Activated naive CD8-positive, alpha-beta T cell treated with anti-CD3 and anti-CD28 coated beads, Interleukin-2, amount 10 ng/mL, durations not matched to agents 7 days and 5 days (primary cell): ENCODE data around the gene FARS2. TPM values are rescaled to one million over a fixed set of nuclear protein-coding genes. Genes with fewer than 3 reads are reported as not detected.

Experiments
- ATAC-seq: fragments of 150-1000 bp; cut with Tn5 transposase; one replicate; pipeline ENCODE4 v1.10.0; 2021; ENCODE audit warnings: low read depth, moderate library complexity
- POLR2A ChIA-PET: fragments of 350-600 bp; sonication (Branson Sonifier 250); formaldehyde crosslinking; loops from one replicate; lab custom pipeline; 2021; ENCODE audit warnings: antibody characterized with exemption; lab: Charles Lee
- DNase-seq: peaks from one replicate; pipeline ENCODE4 v3.0.0; 2021
- H3K27ac Mint-ChIP-seq: one replicate; pipeline ENCODE4 v1.8.0; 2022; ENCODE audit warnings: mild to moderate bottlenecking, mixed read lengths
- H3K27me3 Mint-ChIP-seq: one replicate; pipeline ENCODE4 v1.8.0; 2022; ENCODE audit warnings: mild to moderate bottlenecking, moderate library complexity, mixed read lengths
- H3K36me3 Mint-ChIP-seq: one replicate; pipeline ENCODE4 v1.8.0; 2021; ENCODE audit warnings: mild to moderate bottlenecking, mixed read lengths
- H3K4me1 Mint-ChIP-seq: one replicate; pipeline ENCODE4 v1.8.0; 2021; ENCODE audit warnings: mixed read lengths
- H3K4me3 Mint-ChIP-seq: one replicate; pipeline ENCODE4 v1.8.0; 2022; ENCODE audit warnings: mild to moderate bottlenecking, moderate library complexity, mixed read lengths
- H3K9me3 Mint-ChIP-seq: one replicate; pipeline ENCODE4 v1.8.0; 2021; ENCODE audit warnings: mixed read lengths
- total RNA-seq, 2 experiments: library from RNA; stranded (reverse); gene quantifications; one replicate each; pipeline ENCODE4 v1.2.3, GENCODE V29; 2021

Gene FARS2
- total RNA-seq, 2 experiments from 2014 or later: 15.5 to 18.4 TPM

DNA sequence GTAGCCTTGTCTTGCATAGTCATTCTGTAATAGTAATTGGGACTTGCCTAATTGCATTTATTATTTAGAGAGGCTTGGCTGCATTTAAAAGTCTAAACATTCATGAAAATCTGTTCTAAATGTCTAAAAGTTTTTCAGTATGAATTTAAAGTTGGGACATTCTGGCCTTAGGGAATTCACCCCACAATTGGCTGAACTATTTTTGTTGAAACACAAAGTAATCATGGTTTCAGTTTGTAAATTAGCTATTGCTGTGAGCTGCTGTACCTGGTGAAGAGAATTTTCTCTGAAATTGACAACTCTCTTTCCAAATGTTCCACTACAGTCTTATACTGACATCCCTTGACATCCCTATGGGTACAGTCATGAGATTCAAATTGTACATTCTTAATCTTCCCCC is 253.0 kb downstream of the FARS2 start:
- DNase-seq: no peak
- Mint-ChIP-seq H3K9me3 (peaks cover 2% of the 10 kb centered on the region), H3K4me3 (no peak overlapping the region), H3K27ac (no peak overlapping the region), H3K36me3 (peaks cover 17% of the 10 kb centered on the region), H3K27me3 (no peaks in the 10 kb centered on the region), H3K4me1 (peaks cover 24% of the 10 kb centered on the region)
- POLR2A ChIA-PET: no interaction called here
- no peak for ATAC-seq

DNA sequence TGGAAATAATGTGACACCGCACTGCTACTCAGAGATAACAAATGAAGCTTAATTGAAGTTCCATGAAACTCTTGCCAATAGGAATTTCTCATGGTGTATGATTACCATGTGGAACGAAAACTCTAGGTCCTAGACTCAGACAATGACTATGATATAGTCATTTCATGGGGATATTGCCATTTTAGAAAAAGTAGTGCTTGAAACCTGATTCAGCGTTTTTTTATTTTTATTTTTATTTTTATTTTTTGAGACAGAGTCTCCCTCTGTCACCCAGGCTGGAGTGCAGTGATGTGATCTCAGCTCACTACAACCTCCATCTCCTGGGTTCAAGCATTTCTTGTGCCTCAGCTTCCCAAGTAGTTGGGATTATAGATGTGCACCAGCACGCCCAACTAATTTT is 253.9 kb downstream of the FARS2 start:
- Mint-ChIP-seq H3K4me3 (no peak overlapping the region), H3K36me3 (peaks cover 17% of the 10 kb centered on the region), H3K4me1 (peaks cover 26% of the 10 kb centered on the region), H3K27ac (no peak overlapping the region), H3K27me3 (no peaks in the 10 kb centered on the region), H3K9me3 (peaks cover 2% of the 10 kb centered on the region)
- ATAC-seq (no peak), DNase-seq (no peak)
- POLR2A ChIA-PET: no interaction called here

DNA sequence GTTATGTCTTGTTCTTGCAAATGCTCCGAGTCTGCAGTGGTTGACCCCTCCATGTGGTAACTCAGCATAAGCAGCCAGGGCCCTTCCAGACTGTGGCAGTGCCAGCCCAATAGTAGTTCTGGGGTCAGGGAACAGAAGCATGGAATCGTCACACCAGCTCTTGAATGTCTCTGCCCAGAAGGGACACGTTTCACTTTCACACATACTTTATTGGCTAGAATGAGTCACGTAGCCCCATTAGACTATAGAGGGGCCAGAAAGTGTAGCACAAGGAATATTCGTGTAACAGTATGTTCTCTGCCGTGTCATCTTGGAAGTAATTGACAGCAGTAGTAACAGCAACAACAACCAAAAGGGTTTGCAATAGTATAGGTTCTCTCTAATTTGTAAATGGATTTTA is 254.7 kb downstream of the FARS2 start:
- ATAC-seq (no peak), DNase-seq (no peak)
- POLR2A ChIA-PET: no interaction called here
- peaks cover 17% of the 10 kb centered on the region for H3K36me3 Mint-ChIP-seq
- H3K27me3 Mint-ChIP-seq: no peaks in the 10 kb centered on the region
- peak overlapping the region; percentile 15 for H3K4me3 Mint-ChIP-seq
- peaks cover 2% of the 10 kb centered on the region for H3K9me3 Mint-ChIP-seq
- H3K4me1 Mint-ChIP-seq: peaks cover 29% of the 10 kb centered on the region
- H3K27ac Mint-ChIP-seq: no peak overlapping the region

DNA sequence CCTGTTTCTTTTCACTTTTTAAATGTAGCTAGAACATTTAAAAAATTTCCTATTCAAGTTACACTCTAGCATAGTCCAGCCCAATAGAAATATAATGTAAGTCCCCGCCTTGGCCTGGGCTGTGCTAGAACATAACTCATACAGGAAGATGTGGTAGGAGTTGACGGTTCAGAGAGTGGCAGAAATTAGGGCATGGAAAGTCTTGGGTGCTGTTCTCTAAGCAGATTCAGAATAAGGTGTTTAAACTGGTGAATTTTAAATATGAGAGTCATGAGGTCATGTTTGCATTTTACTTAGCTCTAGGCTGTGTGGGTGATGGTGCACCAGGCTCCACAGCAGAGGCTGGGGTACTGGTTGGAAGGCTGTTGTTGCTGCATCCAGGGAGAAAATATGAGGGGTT is 256.5 kb downstream of the FARS2 start:
- Mint-ChIP-seq H3K4me3 (peak overlapping the region; percentile 44), H3K36me3 (peaks cover 14% of the 10 kb centered on the region), H3K9me3 (peaks cover 2% of the 10 kb centered on the region), H3K27ac (peak overlapping the region; percentile 71), H3K4me1 (peaks cover 37% of the 10 kb centered on the region), H3K27me3 (no peaks in the 10 kb centered on the region)
- ATAC-seq (peak; percentile 83), DNase-seq (no peak)
- POLR2A ChIA-PET: interaction anchor here (2.0 kb wide), 1 partner anchor 11 kb away, joined by 7 read pairs; no protein-coding TSS in a partner anchor

DNA sequence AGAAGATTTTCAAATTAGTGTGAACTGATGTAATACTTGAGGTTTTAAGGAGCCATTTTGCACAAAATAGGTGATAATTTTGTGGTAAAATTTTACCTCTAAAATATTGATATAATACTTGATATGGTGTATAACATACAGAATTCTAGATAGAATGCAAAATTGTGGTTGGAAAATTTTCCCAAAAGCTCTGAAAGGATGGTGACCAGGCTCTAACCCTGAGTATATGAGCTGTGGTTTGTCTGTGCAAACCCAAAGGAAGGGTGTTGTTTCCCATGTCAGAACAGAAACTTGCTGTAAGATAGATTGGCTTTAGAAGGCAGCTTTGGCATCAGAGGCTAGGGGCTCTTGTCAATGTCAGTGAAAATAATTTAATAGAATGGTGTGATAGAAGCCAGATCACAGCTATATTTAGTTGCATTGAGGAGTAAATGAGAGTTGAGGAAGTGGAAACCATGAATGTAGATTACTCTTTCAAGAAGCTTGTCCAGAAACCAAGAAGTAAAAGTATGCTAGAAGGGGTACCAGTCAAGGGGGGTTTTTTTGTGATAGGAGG is 257.7 kb downstream of the FARS2 start:
- H3K27ac Mint-ChIP-seq: peak overlapping the region; percentile 68
- DNase-seq: no peak
- H3K27me3 Mint-ChIP-seq: no peaks in the 10 kb centered on the region
- peaks cover 36% of the 10 kb centered on the region for H3K4me1 Mint-ChIP-seq
- H3K4me3 Mint-ChIP-seq: peak overlapping the region; percentile 61
- POLR2A ChIA-PET: interaction anchor here (2.0 kb wide), 1 partner anchor 12 kb away, joined by 7 read pairs; no protein-coding TSS in a partner anchor
- H3K36me3 Mint-ChIP-seq: peaks cover 13% of the 10 kb centered on the region
- ATAC-seq: peak; percentile 46
- peaks cover 2% of the 10 kb centered on the region for H3K9me3 Mint-ChIP-seq

DNA sequence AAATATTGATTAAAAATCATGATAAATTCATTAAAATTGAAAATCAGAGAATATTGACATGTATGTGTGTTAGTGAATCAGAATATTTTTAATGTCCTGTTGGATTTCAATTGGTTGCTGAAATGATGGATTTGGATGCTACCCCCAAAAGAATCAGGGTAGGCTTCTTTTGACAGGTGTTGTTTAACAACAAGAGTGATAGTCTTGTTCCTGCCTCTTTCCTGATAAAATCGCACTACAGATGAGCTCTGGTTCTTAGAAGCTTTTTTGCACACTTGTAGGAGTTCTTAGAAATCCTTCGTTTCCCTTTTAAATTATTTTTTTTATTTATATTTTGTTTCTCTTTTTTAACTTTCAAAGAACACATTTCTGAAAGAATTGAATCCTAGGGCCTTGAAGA is 259.5 kb downstream of the FARS2 start:
- H3K27ac Mint-ChIP-seq: no peak overlapping the region

DNA sequence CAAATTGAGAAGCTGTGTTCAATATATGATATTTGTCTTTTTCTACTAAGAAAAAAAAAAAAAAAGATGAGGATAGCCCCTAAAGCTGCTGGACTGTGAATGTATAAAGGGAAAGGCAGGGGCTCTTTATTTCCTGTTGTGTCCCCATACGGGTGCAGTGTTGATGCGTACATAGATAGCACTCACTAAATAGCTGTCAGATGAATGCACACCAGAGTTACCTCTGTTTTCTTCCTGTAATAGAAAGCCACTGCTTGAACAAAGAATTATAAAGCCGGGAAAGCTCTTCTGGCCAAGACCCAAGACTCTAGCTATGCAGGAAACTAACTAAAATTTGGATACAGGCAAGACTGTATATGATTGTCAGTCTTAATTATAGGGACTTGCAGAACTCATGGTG is 260.0 kb downstream of the FARS2 start:
- Mint-ChIP-seq H3K27me3 (no peaks in the 10 kb centered on the region), H3K36me3 (peaks cover 10% of the 10 kb centered on the region), H3K27ac (no peak overlapping the region), H3K4me3 (no peak overlapping the region), H3K4me1 (peaks cover 33% of the 10 kb centered on the region), H3K9me3 (peaks cover 2% of the 10 kb centered on the region)
- DNase-seq (no peak), ATAC-seq (no peak)
- POLR2A ChIA-PET: interaction anchor here (0.6 to 1.5 kb wide), 2 partner anchors 14 to 479 kb away, joined by 3 read pairs; no protein-coding TSS in a partner anchor

More for the DNA sequence above, 259.5 kb downstream of the FARS2 start:
- Mint-ChIP-seq H3K4me3 (no peak overlapping the region), H3K9me3 (peaks cover 2% of the 10 kb centered on the region), H3K36me3 (peaks cover 13% of the 10 kb centered on the region), H3K4me1 (peaks cover 36% of the 10 kb centered on the region), H3K27me3 (no peaks in the 10 kb centered on the region)
- no peak for ATAC-seq
- no peak for DNase-seq
- POLR2A ChIA-PET: interaction anchor here (1.5 kb wide), 1 partner anchor 14 kb away, joined by 3 read pairs; no protein-coding TSS in a partner anchor

DNA sequence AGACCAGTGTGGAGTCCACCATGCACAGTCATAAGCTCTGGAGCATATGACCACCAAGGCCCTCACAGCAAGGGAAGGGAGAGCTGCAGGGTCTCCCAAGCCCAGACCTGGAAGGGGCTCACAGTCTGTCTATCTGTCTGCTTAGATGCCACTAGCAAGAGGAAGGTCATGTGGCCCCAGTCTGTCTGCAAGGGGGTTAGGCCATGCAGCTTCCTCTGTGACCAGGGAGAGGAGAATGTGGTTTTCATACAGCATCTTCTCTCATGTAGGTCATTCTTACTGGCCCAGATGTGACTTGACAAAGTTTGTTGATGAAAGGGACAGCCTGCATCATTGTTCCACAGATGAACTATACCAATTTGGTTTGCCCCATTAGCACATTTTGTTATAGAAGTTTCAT is 260.8 kb downstream of the FARS2 start:
- Mint-ChIP-seq H3K9me3 (no peaks in the 10 kb centered on the region), H3K4me3 (no peak overlapping the region), H3K4me1 (peaks cover 29% of the 10 kb centered on the region), H3K36me3 (peaks cover 7% of the 10 kb centered on the region), H3K27ac (no peak overlapping the region), H3K27me3 (no peaks in the 10 kb centered on the region)
- ATAC-seq (peak; percentile 19), DNase-seq (no peak)
- POLR2A ChIA-PET: interaction anchor here (1.5 kb wide), 1 partner anchor 15 kb away, joined by 3 read pairs; no protein-coding TSS in a partner anchor

DNA sequence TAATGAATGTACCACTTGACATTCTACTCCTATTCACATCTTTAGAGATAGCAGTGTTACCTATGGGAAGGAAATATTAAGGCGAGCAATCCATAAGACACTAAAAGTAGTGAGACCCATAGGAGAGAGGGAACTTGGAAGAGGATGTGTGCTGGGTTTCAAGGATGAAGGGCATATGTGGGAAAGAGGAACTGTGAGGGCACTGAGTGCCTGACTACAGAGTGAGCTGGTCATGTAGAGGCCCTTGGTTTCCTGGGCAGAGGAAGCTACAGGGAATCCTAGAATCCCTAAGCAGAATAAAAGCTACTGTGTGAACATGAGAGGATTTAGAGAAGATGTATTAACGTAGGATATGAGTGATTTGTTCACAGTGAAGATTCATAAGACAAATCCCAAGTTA is 262.8 kb downstream of the FARS2 start:
- Mint-ChIP-seq H3K4me3 (no peak overlapping the region), H3K27me3 (no peaks in the 10 kb centered on the region), H3K4me1 (peaks cover 19% of the 10 kb centered on the region), H3K9me3 (no peaks in the 10 kb centered on the region), H3K36me3 (peaks cover 3% of the 10 kb centered on the region), H3K27ac (no peak overlapping the region)
- DNase-seq: no peak
- POLR2A ChIA-PET: no interaction called here
- ATAC-seq: no peak

DNA sequence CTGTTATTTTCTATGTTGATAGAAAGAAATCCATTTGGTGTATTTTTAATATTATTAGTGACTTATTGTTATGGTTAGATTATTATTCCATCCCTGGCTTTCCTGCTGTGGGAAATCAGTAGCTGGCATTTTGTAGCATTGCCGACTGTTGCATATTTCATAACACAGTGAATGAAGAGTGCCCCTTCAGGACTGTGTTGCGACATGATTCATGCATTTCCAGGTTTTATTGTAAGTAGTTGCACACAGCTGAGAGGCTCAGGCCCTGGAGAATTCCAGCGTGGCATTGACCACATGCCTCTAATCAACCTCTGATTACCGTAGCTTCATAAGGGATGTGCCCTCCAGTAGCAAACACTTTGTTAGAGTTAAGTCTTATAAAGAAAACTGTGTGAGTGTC is 263.9 kb downstream of the FARS2 start:
- Mint-ChIP-seq H3K4me3 (no peak overlapping the region), H3K36me3 (peaks cover 2% of the 10 kb centered on the region), H3K27me3 (no peaks in the 10 kb centered on the region), H3K4me1 (peaks cover 13% of the 10 kb centered on the region), H3K9me3 (no peaks in the 10 kb centered on the region), H3K27ac (no peak overlapping the region)
- DNase-seq: no peak
- POLR2A ChIA-PET: no interaction called here
- ATAC-seq: no peak

DNA sequence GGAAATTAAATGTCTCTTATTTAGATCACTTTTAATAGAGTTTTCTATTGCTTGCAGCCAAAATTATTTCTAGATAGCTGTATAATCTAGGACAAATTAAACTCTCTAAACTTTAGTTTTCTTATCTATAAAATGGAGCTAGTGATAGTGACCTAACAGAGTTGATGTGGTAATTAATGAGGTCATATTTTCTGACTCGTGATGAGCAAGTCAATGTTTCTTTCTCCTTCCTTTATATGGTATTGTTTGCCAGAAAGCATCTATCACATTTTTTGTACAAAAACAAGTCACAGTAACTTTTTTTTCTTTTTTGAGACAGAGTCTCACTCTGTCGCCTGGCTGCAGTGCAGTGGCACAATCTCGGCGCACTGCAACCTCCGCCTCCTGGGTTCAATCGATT is 267.7 kb downstream of the FARS2 start:
- DNase-seq (no peak), ATAC-seq (no peak)
- H3K27ac Mint-ChIP-seq: no peak overlapping the region
- H3K4me1 Mint-ChIP-seq: no peaks in the 10 kb centered on the region
- no peaks in the 10 kb centered on the region for H3K27me3 Mint-ChIP-seq
- no peaks in the 10 kb centered on the region for H3K9me3 Mint-ChIP-seq
- peaks cover 3% of the 10 kb centered on the region for H3K36me3 Mint-ChIP-seq
- H3K4me3 Mint-ChIP-seq: no peak overlapping the region
- POLR2A ChIA-PET: no interaction called here

DNA sequence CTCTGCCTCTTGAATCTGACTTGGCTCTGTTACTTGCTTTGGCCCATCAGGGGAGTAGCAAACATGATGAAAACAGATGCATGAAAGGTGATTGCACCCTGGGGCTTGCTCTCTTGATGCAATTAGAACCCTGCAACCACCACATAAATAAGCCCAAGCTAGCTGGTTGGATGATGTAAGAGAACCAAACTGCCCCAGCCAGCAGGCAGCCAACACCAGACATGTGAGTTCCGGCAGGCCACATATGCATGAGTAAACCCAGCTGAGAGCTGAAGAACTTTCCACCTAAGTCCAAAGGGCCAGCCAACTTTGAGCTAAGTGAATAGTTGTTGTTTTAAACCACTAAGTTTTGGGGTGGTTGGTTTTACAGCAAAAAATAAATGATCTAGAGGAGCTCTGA is 268.4 kb downstream of the FARS2 start:
- H3K4me3 Mint-ChIP-seq: no peak overlapping the region
- POLR2A ChIA-PET: no interaction called here
- peaks cover 1% of the 10 kb centered on the region for H3K4me1 Mint-ChIP-seq
- no peaks in the 10 kb centered on the region for H3K27me3 Mint-ChIP-seq
- peaks cover 5% of the 10 kb centered on the region for H3K36me3 Mint-ChIP-seq
- H3K27ac Mint-ChIP-seq: no peak overlapping the region
- no peak for DNase-seq
- ATAC-seq: no peak
- peaks cover 5% of the 10 kb centered on the region for H3K9me3 Mint-ChIP-seq

DNA sequence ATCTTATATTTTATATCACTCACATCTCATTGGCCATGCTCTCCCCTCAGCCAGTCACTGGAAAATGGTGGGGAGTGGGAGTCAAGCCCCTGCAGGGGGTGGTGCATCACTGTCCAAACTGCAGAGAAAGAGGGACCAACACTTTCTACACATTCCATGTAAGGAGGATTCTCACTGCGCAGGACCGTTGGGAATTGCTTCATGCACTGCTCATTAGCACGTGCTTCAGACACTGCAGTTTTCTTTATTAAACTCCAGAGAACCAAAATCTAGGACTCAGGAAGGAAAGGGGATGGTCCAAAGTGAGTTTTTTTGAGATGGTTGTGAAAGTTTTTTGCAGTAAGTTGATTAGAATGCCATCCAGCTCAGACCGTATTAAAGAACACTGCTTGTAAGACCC is 269.8 kb downstream of the FARS2 start:
- no peaks in the 10 kb centered on the region for H3K27me3 Mint-ChIP-seq
- peaks cover 1% of the 10 kb centered on the region for H3K4me1 Mint-ChIP-seq
- DNase-seq: no peak
- no peak overlapping the region for H3K4me3 Mint-ChIP-seq
- POLR2A ChIA-PET: no interaction called here
- no peak overlapping the region for H3K27ac Mint-ChIP-seq
- H3K36me3 Mint-ChIP-seq: peaks cover 5% of the 10 kb centered on the region
- H3K9me3 Mint-ChIP-seq: peaks cover 5% of the 10 kb centered on the region
- ATAC-seq: no peak

DNA sequence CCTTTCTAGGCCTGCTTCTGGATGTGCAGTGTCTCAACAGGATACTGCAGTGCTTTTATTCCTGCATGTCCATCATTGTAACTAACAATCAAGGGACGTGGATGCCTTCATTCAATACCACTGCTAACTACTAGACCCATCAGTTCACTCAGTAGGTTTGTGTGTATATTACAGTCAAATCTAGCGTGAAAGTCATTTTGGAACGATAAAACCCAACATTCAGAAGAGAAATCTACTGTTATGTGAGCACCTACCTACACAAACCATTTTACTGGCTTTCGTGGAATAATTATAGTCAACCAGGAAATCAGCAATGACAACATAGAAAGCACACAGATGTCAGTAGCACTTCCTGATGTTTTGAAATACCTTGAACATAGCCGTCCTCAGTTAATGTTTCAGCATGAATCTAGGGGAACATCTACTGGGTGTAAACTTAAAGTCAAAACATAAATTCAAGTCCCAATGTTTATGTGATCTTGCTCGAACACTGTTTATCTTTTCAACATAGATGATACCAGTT is 270.6 kb downstream of the FARS2 start:
- POLR2A ChIA-PET: no interaction called here
- no peak for ATAC-seq
- no peaks in the 10 kb centered on the region for H3K27me3 Mint-ChIP-seq
- peaks cover 5% of the 10 kb centered on the region for H3K36me3 Mint-ChIP-seq
- H3K9me3 Mint-ChIP-seq: peaks cover 5% of the 10 kb centered on the region
- no peak for DNase-seq
- H3K4me1 Mint-ChIP-seq: peaks cover 1% of the 10 kb centered on the region
- H3K27ac Mint-ChIP-seq: no peak overlapping the region
- no peak overlapping the region for H3K4me3 Mint-ChIP-seq
